Activated CD4-positive, alpha-beta T cell treated with anti-CD3 and anti-CD28 coated beads for 48 hours (primary cell): Measurements from ENCODE around the gene COL23A1.

Source experiments
- DNase-seq: peaks from one replicate; pipeline ENCODE4 v3.0.0-alpha.2; 2020

COL23A1 gene

DNA sequence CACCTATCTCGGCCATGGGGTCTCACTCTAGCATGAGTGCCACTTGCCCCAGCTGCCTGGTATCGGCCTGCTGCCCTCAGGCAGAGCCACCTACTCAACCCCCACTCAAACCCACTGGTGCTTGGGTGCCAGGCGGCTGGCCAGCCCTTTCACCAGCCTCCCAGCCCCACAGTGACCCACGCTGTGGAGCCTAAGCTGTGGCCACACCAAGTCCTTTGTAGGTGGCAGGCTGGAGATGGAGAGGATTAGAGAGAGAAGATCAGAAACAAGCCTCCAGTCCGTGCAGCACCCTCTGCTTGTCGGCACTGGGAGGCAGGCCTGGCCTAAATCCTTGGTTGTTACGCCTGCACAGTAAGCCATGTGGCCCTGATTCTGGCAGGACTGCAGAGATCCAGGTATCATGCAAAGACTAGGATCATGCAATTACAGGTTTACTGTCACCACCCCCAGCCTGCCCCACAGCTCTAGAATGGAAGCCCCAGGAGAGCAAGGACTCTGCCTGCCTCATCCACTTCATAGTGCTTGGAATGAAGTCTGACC is 171.7 kb downstream of the COL23A1 start:
- DNase-seq = no peak

DNA sequence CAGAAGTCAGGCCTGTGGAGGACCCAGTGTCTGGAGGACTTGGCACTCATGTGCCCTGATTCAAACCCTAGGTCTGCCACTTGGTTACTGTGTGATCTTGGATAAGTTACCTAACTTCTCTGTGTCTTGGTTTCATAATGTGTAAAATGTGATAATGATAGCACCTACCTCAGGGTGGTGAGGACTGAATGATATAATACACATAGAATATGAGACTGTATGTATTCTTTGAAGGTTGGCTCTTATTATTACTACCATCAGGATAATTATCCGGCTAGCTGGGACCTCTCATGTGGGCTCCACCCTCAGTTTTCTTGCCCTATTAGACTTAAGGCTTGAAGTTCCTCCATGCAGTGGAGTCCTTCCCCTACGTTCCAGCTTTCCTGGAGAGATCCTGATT is 172.2 kb downstream of the COL23A1 start:
- no peak for DNase-seq

DNA sequence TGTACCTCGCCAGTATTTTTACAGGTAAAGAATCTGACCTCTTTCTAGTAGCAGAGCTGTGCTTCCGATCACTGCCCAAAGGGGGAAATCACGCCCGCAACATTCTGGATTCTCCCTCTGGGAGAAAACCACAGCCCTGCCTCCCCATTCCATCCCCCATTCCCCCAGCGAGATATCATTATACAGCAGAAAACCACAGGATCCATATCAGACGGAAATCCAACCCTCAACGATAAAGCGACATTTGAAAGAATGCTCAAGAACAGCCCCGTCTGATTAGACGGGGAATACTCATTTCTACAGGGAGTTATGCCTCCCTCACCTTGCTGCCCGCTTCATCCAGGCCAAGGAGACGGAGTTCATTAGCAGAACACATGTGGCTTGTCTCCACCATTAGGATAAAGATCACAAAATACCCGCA is 172.8 kb downstream of the COL23A1 start:
- no peak for DNase-seq

DNA sequence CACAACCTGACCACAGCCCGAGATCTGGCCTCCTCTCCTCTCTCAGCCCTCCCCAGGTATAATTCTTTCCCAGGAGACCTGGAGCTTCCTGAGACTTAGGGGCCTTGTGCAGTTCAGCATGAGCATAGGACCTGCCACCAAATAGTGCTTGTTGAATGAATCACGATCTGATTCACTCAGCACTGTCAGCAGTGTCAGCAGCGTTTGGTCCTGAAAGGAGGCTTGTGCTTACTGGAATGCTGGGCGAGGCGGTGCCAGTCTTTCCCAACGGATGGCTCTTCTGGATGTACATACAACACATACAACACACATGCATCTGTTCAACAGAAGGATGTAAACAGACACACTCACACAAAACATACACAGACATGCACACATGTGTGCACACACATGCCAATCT is 173.3 kb downstream of the COL23A1 start:
- DNase-seq = no peak

DNA sequence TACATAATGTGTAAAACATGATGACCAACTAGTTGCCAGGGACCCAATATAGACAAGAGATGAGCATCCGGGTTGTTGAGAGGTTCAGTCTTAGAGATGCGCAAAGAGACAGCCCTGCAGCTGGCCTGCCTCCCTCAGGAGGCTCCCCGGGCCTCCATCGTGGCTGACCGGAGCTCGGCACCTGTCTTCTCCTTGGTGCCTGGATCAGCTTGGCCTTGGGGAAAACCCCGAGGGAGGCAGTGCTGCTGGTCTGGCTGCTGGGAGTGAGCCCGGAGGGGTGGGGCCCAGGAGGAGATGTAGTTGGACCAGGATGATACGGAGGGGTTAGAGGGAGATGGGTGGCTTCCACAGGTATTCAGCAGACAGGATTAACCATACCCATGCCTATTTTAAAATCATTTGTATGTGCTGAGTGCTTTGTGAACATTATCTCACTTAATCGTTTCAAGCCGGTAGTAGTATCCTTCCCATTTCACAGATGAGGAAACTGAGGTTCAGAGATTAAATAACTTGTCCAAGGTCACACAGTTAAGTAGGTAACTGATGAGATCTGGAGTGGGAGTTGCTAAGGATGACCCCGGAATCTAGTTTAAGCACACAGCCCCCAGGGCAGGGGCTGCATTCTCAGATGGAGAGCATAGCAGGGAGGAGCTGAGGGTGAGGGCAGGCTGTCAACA is 173.8 kb downstream of the COL23A1 start:
- DNase-seq = no peak

DNA sequence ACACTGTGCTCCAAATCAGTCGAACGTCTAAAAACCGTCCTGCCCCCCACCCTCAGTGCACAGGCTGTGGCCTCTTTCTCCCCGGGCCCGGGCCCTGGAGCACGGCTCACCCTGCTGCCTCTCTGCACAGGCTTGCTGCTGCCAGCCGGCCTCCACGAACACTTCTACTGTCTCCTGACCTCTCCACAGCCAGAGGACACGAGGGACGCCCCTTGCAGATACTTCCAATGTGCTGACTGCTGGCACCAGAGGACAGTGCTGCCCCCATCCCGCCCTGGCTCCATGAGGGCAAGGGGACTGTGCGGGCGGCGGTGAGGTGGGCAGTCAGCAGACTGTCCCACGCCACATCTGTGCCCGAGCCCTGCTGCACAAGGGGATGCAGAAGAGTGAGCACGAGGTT is 174.8 kb downstream of the COL23A1 start:
- DNase-seq = no peak

DNA sequence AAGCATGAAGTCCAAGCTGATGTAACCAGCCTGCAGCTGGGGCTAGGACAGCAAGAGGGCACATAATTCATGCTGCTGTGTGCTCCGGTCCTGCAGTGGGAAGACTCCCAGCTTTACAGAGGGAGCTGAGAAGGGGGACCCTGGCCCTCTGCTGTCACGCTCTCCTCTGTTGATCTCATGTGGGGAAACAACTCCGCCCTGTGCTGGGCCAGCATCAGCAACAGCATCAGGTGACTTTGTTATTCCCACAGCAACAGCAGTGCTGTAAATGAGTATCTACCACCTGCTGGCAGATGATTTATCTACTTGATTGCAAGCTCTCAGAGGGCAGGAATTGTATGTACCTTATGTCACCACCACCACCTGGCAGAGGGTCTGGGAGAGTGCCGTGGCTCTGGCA is 176.2 kb downstream of the COL23A1 start:
- no peak for DNase-seq

DNA sequence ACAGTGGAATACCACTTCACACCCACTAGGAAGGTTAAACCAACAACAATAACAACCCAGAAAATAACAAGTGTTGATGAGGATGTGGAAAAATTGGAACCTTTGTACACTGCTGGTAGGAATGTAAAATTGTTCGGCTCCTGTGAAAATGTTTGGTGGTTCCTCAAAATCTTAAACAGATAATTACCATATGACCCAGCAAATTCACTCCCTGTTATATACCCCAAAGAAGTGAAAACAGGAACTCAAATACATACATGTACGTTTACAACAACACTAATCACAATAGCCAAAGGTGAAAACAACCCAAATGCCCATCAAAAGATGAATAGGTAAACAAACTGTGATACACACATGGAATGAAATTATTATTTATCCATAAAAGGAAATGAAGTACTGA is 179.1 kb downstream of the COL23A1 start:
- no peak for DNase-seq

DNA sequence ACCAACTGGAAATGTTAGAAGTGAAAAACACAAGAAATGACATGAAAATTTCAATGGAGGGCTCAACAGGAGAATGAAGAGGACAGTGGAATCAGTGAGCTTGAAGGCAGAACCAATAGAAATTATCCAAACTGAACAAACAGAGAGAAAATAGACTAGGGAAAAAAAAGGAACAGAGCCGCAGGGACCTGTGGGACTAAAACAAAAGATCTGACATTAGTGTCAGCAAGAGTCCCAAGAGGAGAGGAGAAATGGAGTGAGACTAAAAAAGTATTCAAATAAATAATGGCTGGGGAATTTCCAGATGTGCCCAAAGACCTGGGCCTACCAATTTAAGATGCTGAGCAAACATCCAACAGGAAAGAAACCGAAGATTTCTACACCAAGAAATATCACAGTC is 182.5 kb downstream of the COL23A1 start:
- DNase-seq = no peak

DNA sequence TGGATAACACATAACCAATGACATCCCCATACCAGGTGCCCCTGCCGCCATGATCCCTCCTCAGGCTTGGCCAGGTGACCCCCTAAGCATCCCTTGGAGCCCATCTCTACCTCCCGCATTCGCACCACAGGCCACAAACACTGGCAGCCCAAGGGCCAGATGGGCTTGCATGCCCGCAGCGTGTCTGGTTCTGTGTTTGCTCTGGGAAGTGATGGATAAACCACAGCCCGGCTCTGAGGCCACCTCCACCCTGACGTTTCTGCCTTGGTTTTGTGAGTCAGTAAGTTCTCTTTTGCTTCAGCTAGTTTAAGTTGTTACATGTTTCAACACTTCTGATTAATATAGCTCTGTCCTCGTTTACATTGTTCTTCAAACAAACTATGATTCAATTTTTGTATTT is 185.2 kb downstream of the COL23A1 start:
- DNase-seq = no peak

DNA sequence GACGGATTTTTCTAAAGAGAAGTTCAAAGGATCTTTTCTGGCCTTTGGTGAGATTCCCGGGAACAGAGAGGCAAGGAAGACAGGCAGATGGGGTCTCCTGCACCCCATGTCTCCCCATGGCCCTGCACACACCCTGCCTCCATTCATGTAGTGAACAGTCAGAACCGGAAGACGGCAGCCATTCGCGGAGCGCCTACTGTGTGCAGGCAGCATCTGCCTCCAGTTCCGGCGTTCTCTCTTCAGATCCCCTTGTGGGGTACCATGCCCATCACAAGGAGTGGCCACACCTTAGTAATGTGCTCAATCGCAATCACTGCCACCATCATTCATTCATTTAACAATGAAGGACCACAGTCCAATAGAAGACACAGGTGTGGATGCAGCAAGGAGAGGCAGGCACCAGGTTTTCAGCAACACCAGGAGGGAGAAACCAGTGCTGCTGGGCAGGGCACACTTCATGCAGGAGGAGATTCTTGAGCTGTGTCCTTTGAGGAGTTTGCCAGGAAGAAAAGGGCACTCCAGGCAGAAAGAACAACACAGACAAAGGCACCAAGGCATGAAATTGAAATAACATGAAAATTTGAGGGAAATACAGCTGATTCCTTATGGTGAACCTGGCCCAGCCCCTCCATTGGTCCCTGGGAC is 186.1 kb downstream of the COL23A1 start:
- no peak for DNase-seq

DNA sequence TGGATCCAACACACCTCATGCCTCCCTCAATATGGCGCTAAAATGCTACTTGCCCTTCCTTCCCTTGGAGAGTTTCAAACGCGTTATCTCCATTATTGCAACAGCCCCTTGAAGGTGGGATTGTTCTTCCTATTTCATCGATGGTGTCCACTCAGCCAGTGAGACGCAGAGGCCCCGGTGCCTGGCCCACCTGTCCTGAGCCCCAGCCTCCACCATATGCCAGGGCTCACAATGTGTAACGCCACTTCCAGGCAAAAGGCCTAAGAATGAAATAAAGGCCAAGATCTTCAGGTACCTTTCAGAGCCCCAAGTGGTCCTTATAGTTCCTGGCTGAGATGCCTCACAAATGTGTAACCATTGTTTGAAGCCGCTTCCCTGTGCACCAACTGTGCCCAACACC is 186.8 kb downstream of the COL23A1 start:
- no peak for DNase-seq

DNA sequence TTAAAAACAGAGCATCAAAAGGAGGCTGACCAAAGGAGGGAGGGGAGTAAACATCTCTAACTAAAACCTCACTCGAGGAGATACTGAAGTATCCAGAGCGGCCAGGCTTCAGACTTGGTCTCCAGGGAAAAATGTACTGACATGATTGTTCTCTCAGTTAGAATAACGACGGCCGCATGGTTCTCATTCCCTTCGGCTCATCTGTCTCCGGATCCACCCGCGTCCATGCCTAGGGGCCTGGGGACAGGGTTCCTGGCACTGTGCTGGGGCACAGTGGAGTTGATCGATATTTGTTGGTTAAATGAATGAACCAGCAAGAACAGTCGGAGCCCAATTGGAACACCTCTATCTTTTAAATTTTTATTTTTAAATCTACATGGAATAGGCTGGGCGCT is 190.5 kb downstream of the COL23A1 start:
- no peak for DNase-seq

DNA sequence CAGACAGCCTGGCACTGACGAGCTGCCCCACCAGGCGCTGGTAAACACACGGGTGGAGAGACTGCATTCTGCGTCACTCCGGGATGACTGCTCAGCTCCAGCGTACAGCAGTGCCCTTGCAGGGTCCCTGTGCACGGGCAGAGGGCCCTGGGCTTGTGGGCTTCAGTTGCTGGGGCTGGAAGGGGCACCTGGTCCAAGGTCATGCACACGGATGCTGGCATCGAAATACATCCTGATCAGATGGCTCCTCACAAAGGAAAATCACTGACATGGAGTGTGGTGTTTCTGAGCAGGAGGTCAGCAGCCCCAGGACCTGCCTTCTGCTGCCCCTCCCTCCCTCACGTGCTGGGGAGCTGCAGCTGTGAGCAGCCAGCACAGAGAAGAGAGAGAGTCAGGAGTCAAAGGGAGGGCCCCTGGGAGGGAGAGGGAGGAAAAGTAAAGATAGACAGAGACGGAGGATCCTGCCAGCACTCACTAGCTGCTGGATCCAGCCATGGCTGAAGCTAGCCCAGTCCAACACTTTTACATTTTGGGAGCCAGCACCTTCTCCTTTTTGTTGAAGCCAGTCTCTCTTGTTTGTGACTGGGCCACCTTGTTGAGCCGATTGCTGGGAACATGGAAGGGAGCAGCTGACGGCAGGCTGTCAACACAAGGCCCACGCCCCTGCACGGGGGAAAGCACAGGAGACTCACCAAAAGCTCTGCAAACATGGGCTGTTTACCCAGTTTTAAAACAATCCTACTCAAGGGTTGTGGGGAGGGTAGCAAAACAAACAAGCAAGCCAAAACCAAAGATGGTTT is 191.1 kb downstream of the COL23A1 start:
- no peak for DNase-seq

DNA sequence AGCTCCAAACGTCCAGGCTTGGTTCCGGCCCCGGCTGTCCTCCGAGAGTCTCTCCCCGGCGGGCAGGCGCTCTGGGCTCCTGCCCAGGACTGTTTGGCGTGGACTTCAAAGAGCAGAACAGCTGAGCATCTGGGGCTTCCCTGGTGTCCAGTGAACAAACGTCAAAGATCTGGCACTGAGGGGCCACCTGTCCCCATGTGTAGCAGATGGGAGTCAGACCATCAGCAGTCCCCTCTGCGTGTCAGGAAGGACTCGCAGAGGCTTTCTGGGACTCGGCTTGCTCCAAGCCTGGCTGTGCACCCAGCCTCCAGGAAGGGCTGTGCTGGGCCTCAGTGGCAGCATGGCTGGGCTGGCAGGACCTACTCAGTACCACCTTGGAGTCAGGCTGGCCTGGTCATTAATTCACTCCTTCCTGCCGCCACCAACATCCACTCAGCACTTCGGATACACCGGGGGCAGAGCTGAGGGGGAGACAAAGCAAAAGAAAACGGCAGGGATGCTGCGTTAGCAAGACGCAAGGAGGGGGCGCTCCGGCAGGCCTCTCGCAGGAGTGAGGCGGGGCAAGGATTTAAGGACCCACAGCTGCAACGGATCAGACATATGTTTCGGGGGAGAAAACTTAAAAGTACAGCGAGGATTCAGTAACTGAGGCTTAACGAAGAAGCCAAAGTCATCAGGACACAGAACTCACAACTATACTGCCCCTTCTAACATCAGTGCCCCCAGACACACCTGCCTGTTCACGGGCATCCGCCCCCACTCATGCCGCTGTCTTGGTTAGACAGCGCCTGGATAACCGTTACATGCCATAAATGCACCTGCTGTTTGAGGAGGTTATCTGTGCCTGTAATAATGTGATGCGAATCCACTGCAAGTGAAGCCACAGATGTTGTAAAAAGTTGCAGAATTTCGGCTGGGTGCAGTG is 193.1 kb downstream of the COL23A1 start:
- no peak for DNase-seq

DNA sequence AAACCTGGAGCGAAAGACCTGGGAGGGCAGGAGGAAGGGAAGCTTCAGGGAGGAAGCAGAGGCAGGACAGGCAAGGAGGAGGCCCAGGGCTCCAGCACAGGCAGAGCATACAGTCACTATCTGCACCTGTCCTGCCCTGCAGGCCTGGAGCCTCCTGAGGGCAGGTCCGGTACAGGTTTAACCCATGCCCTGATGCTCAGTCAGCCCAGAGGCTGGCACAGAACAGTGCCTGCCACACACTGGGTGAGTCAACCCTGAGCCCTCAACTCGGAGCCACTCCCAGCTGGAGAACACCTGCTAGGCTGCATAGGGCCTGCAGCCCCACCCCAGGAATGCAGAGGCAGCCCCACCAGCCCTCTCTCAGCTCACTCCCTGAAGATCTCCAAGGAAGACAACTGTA is 196.1 kb downstream of the COL23A1 start:
- no peak for DNase-seq

DNA sequence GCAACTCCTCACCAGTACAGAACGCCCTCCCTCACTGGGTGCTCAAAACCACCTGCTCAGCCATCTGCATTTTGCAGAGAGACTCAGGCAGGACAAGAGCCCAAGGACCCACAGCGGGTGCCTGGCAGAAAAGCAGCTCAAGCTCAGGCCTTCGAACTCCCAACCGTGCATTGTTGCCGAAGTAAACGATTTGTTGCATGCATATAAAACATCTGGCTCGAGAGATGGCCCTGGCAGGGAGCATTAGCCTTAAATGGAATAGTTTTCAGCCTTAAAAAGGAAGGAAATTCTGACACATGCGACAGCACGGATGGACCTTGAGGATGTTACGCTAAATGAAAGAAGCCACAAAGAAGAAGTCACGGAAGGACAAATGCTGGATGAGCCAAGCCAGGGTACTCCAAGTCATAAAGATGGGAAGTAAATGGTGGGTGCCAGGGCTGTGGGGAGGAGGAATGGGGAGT is 197.2 kb downstream of the COL23A1 start:
- DNase-seq = no peak

DNA sequence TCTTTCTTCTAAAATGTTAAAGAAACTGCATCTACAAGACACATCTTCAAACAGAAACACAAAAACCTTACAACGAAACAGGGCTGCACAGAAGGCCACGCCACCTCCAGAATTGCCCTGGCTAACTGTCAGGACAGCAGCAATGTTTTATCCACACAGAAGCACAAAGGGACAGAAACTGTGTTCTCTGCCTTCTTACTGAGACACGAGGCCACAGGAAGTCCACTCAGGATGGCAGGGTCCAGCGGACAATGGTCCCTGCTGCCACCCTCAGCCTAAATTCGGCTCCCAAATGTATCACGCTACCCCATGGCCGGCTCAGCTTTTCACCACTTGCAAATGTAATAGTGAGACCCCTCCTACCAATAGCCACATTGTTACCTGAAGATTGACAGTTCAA is 197.8 kb downstream of the COL23A1 start:
- DNase-seq = no peak

DNA sequence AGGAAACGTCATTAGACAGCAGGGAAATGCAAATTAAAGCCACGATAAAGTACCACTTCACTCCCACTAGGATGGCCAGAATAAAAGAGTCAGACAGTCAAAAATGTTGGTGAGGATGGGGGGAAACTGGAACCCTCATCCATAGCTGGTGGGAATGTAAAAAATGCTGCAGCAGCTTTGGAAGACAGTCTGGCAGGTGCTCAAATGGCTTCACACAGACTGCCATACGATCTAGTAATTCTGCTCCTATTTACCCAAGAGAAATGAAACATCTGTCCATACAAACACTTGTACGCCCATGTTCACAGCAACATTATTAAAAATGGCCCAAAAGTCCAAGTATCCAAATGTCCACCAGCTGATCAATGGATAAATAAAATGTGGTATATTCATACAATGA is 198.7 kb downstream of the COL23A1 start:
- no peak for DNase-seq

DNA sequence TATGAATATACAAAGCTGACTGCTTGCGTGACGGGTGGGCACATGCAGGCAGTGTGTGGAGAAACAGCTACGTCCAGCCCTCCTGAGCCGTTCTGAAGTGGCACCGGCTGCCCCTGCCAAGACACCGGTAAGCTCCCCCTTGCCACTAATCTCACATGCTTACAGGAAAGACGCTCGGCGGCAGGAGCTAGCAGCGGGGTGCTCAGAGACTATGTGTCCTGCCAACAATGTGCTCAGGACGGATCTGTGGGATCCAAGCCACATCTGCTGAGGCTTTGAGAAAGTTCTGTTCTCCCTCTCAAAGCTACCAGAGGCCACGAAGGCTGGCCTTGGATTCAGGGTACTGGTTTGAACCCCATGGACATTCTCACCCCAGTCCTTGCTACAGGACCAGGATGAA is 200.4 kb downstream of the COL23A1 start:
- no peak for DNase-seq

DNA sequence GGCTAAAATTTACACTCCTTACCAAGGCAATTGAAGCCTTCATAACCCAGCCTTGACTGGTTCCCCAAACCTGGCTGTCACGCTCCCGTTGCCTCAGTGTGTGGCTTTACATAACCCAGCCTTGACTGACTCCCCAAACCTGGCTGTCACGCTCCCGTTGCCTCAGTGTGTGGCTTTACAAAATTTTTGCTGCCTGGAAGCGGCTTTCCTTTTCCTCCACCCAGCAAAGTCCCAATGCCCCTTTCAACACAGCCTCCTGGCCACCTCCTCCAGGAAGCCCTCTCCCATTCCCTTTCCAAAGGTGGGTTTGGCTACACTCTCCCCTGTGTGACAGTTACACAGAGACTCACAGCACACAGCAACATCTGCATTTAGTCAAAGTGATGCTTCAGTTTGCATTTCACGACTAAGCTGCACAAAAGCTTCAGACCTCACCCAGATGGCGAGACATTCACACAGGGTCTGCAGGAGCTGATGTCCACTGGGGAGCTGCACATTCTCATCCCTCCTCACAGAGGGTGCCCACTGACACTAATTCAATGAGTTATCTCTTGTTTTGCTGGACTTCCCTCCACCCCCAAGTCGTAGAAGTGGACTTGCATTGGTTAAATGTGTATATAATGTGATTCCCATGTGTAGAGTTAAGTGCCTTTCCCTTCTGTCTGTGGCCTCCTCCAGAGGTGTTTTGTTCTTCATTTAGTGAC is 201.0 kb downstream of the COL23A1 start:
- no peak for DNase-seq
